Transverse colon (tissue), 4 donors: Measurements from ENCODE around the gene PAK2. TPM values are rescaled to one million over a fixed set of nuclear protein-coding genes. Genes with fewer than 3 reads are reported as not detected.
"Not testable (repeated sequence)": the region's sequence is repeated elsewhere in the genome, so short reads cannot be mapped to it uniquely, and the experiment has no call there.

ENCODE experiments used
- DNase-seq: peaks from one replicate; pipeline ENCODE4 v3.0.0-alpha.2; 2019
- H3K27ac ChIP-seq, 4 donors: fragments of 200-600 bp; sonication (generic); 2 replicates each; pipeline ENCODE4 v1.5.1; 2016 to 2018; ENCODE audit warnings: inconsistent platforms in 4 of 4
- H3K27me3 ChIP-seq: fragments of 200-600 bp; sonication (generic); 2 replicates; pipeline ENCODE4 v1.5.1; 2017; ENCODE audit warnings: inconsistent platforms
- H3K36me3 ChIP-seq, 4 donors: fragments of 200-600 bp; sonication (generic); 2 replicates each; pipeline ENCODE4 v1.5.1; 2017 to 2019; ENCODE audit warnings: inconsistent platforms in 4 of 4
- H3K4me1 ChIP-seq, 4 donors: fragments of 200-600 bp; sonication (generic); 2 replicates each; pipeline ENCODE4 v1.5.1; 2017 to 2020; ENCODE audit warnings: inconsistent platforms in 4 of 4
- H3K4me3 ChIP-seq, 4 donors: fragments of 200-600 bp; sonication (generic); 1 replicate in 1 of 4; 2 replicates in 3 of 4; pipeline versions ENCODE4 v1.5.1 to v1.6.1; 2017 to 2019; ENCODE audit warnings: inconsistent platforms in 4 of 4
- H3K9me3 ChIP-seq, 2 donors: fragments of 200-600 bp; sonication (generic); 2 replicates each; pipeline ENCODE4 v1.5.1; 2017 to 2019; ENCODE audit warnings: inconsistent platforms in 2 of 2
- EP300 ChIP-seq: sonication (generic); formaldehyde crosslinking; IDR thresholded peaks from one replicate; pipeline ENCODE4 v1.6.1; 2017; ENCODE audit warnings: antibody characterized with exemption, low read depth
- POLR2A ChIP-seq: fragments of 450-650 bp; IDR thresholded peaks from one replicate; pipeline ENCODE4 v1.6.1; 2016; ENCODE audit warnings: antibody characterized with exemption, mild to moderate bottlenecking, moderate library complexity
- POLR2AphosphoS5 ChIP-seq, 3 donors: sonication (generic); formaldehyde crosslinking; IDR thresholded peaks; one replicate each; pipeline ENCODE4 v1.6.1; 2016; ENCODE audit warnings: antibody characterized with exemption in 3 of 3
- WGBS, 2 donors: methylation state at CpG; one replicate each; pipeline ENCODE4 v1.1.5; 2018; ENCODE audit warnings: low coverage in 1 of 2; 5-methylcytosine and 5-hydroxymethylcytosine counted together
- in situ Hi-C, 4 donors: fragments of 200-750 bp; cut with MboI; loops; one replicate each; pipeline versions ENCODE4 v1.15.0 to v1.15.1; 2017; ENCODE audit warnings: low sequenced_read_pairs in 3 of 4, low pct_ligation_motif_present in 1 of 4, low pct_unique_long_range_greater_than_20kb in 1 of 4
- intact Hi-C: fragments of 100-400 bp; cut with DNase I; formaldehyde crosslinking; loops from one replicate; pipeline ENCODE4 v1.15.1; 2023; ENCODE audit warnings: low total_unique reads
- total RNA-seq, 4 donors: library from RNA; depleted of rRNA; stranded (reverse); fragments of >200 nt; gene quantifications; one replicate each; pipeline ENCODE4 v1.1.0, GENCODE V29; 2016
- TF ChIP-seq, protein P1 (sequence below), 5 experiments: fragments of 200-600 bp in 3 of 5; fragments of 450-650 bp in 2 of 5; sonication (generic) in 3 of 5; IDR thresholded peaks; 1 replicate in 2 of 5; 2 replicates in 3 of 5; pipeline ENCODE4 v1.5.1; 2016 to 2017; ENCODE audit warnings: antibody characterized with exemption in 5 of 5, inconsistent platforms in 3 of 5, mild to moderate bottlenecking in 2 of 5, moderate library complexity in 1 of 5

PAK2 gene
- total RNA-seq, 4 donors from 2014 or later, result 16.3 to 54.5 (median 36.7) TPM

DNA sequence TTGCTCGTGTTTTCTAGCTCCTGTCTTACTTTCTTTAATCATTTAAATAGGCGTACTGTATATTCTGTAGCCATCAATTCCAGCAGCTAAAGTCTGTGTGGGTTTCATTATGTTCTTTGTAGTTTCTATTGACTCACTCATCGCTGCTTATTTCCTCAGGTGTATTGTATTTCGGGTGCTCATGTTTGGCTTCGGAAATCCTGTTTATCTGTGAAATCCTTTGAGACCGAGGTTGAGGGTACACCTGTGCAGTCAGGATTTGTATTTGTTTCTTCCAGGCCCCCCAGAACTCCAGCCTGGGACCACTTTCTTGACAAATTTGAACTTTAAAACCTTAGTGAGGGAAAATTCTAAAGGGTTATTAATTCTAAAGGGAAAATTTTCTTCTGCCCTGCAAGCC, 2.0 kb upstream of the PAK2 start:
- Histone ChIP-seq H3K9me3 (no peaks in the 10 kb centered on the region), H3K27ac (no peak overlapping the region), H3K4me1 (peaks cover 5 to 18% (median 12%) of the 10 kb centered on the region in 4 donors), H3K27me3 (no peaks in the 10 kb centered on the region), H3K36me3 (no peaks in the 10 kb centered on the region), H3K4me3 (no peak overlapping the region)
- in situ Hi-C loops (no loop called here), intact Hi-C loops (no loop called here)
- TF ChIP-seq EP300 (no peak), POLR2AphosphoS5 (IDR thresholded peaks at IDR 0.05) (no peak)
- DNase-seq, result no peak
- WGBS, 2 donors, result 87 to 91% methylated on average over 6 of the region's 6 CpGs

DNA sequence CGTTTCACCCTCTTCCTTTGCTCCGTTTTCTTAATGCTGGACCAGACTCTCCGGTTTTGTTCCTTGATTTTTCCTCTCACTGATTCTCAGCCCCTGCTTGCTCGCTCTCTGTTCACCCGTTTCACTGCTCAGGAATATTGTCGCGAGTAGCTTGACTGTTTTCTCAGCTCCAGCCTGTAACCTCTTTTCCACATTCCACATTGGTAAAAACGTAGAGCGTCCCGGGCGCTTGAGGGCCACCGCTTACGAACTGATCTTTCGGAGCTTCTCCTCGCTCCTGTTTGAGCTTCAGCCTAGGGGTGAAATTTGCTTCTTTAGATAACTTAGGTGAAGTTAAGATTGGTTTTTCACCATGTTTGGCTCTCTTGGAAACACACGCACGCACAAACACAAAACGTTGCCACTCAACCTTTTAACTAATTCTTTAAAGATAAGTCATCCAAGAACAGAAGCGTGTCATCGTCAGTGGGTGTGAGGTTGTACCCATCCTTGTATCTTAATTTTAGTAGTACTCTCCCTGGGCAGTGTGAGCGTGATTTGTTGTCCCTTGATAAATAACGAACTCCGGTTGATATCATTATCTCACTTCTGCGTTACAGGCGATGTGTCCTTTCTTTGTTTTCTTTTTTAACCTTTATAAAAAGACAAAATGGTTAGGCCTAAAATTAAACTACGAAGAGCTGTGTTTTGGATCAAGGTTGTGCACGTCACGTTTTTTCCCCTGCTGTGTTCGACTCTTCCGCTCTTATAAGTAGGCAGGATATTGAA, 1.0 kb downstream of the PAK2 start:
- Histone ChIP-seq H3K4me3 (peak overlapping the region; percentile 92 to 95 (median 94)), H3K9me3 (no peaks in the 10 kb centered on the region), H3K27me3 (no peaks in the 10 kb centered on the region), H3K4me1 (peaks cover 5 to 32% (median 16%) of the 10 kb centered on the region in 4 donors), H3K36me3 (no peaks in the 10 kb centered on the region), H3K27ac (peak overlapping the region; percentile 99 to 100 (median 99))
- no peak for TF ChIP-seq EP300
- TF ChIP-seq, protein P1, sequence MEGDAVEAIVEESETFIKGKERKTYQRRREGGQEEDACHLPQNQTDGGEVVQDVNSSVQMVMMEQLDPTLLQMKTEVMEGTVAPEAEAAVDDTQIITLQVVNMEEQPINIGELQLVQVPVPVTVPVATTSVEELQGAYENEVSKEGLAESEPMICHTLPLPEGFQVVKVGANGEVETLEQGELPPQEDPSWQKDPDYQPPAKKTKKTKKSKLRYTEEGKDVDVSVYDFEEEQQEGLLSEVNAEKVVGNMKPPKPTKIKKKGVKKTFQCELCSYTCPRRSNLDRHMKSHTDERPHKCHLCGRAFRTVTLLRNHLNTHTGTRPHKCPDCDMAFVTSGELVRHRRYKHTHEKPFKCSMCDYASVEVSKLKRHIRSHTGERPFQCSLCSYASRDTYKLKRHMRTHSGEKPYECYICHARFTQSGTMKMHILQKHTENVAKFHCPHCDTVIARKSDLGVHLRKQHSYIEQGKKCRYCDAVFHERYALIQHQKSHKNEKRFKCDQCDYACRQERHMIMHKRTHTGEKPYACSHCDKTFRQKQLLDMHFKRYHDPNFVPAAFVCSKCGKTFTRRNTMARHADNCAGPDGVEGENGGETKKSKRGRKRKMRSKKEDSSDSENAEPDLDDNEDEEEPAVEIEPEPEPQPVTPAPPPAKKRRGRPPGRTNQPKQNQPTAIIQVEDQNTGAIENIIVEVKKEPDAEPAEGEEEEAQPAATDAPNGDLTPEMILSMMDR (IDR thresholded peaks at IDR 0.05), result no peak
- TF ChIP-seq POLR2A, result no peak
- no peak for TF ChIP-seq POLR2AphosphoS5 (IDR thresholded peaks at IDR 0.05)
- WGBS, 2 donors, result 0% methylated on average over 17 to 30 of the region's 30 CpGs
- in situ Hi-C loops, result no loop called here
- DNase-seq, result no peak
- intact Hi-C loops, result no loop called here

DNA sequence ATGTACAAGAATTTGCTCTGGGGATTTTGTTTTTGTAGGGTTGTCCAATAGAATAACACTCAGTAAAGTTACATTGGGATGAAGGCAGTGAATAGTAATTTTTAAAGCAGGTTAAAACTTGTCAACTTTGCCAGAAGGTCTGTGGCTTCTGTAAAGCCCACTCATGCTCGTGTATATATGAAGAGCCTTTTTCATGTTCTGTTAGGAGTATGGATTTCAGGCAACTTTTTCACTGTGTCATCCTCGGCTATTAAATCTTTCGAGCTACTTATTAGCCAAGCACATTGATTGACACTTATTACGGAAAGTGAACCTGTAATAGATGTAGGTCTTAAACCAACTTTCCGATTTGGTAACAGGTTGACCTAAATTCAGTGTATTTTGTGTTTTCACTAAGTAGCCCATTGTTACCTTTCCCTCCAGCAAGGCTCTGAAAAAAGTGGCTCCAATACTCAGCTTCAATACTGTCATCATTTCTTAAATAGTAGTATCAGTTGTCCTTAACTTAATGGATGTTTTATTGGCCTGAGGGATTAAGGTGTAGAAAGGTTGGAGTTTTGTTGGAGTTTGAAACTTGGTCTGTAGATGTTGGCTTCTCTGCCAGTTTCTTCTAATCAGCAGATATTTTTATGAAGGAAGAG, 1.7 kb downstream of the PAK2 start:
- DNase-seq, result no peak
- no peaks in the 10 kb centered on the region for H3K36me3 ChIP-seq
- H3K27ac ChIP-seq, result peak overlapping the region; percentile 99 to 100 (median 99)
- H3K4me1 ChIP-seq, result peaks cover 5 to 32% (median 16%) of the 10 kb centered on the region in 4 donors
- H3K9me3 ChIP-seq, result no peaks in the 10 kb centered on the region
- H3K27me3 ChIP-seq, result no peaks in the 10 kb centered on the region
- peak overlapping the region; percentile 92 to 95 (median 94) for H3K4me3 ChIP-seq
- TF ChIP-seq POLR2AphosphoS5 (IDR thresholded peaks at IDR 0.05) (no peak), EP300 (no peak), POLR2A (no peak)
- TF ChIP-seq, protein P1 (IDR thresholded peaks at IDR 0.05), result no peak
- intact Hi-C loops, result no loop called here
- in situ Hi-C loops, result no loop called here
- WGBS, 2 donors, result 9 to 14% methylated on average over 5 of the region's 5 CpGs

DNA sequence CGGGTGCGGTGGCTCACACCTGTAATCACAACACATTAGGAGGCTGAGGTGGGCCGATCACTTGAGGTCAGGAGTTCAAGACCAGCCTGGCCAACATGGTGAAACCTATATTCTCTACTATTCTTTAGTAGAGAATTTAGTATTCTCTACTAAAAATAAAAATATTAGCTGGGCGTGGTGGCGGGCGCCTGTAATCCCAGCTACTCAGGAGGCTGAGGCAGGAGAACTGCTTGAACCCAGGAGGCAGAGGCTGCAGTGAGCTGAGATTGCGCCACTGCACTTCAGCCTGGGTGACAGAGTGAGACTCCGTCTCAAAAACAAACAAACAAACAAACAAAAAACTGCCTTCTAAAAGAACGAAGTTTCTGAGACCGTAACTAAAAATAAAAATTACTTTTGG, 3.9 kb downstream of the PAK2 start:
- 92 to 95% methylated on average over 10 of the region's 10 CpGs for WGBS, 2 donors

DNA sequence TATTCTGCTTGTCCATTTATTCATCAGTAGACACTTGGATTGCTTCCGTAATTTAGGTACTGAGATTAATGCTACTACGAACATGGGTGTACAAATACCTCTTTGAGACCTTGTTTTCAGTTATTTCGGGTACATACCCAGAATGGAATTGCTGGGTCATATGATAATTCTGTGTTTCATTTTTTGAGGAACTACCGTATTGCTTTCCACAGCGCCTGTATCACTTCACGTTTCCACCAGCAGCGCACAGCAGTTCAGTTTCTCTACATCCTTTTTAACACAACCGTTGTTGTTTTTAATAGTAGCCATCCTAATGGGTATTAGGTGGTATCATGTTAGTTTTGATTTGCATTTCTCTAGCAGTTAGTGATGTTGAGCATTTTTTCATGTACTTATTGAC, 9.5 kb downstream of the PAK2 start:
- Histone ChIP-seq H3K9me3 (no peaks in the 10 kb centered on the region), H3K36me3 (peaks cover 0 to 1% (median 0%) of the 10 kb centered on the region in 4 donors), H3K27ac (no peak overlapping the region), H3K27me3 (no peaks in the 10 kb centered on the region), H3K4me1 (peaks cover 0 to 22% (median 7%) of the 10 kb centered on the region in 4 donors), H3K4me3 (no peak overlapping the region)
- 80 to 84% methylated on average over 8 of the region's 8 CpGs for WGBS, 2 donors
- no peak for DNase-seq
- intact Hi-C loops, result no loop called here
- in situ Hi-C loops, result no loop called here
- TF ChIP-seq POLR2A (no peak), EP300 (no peak), POLR2AphosphoS5 (IDR thresholded peaks at IDR 0.05) (no peak)
- TF ChIP-seq, protein P1 (IDR thresholded peaks at IDR 0.05), result no peak

More for the DNA sequence above, 3.9 kb downstream of the PAK2 start:
- H3K4me3 ChIP-seq, H3K36me3 ChIP-seq, intact Hi-C loops, DNase-seq, H3K9me3 ChIP-seq, H3K27me3 ChIP-seq, H3K27ac ChIP-seq, in situ Hi-C loops: not testable (repeated sequence)
- H3K4me1 ChIP-seq, result peaks cover 5 to 36% (median 16%) of the 10 kb centered on the region in 4 donors
